HCT116 (cell line): ENCODE data around the gene PKNOX2. TPM values are rescaled to one million over a fixed set of nuclear protein-coding genes. Genes with fewer than 3 reads are reported as not detected.

Source experiments
- ATAC-seq: fragments of 200-7000 bp; cut with Tn5 transposase; 2 replicates; pipeline ENCODE4 v1.9.1; 2020; ENCODE audit warnings: mild to moderate bottlenecking, moderate library complexity
- BruUV-seq: library from RNA; stranded (reverse); fragments of 400-500 nt; replicated peaks from 2 replicates; lab custom pipeline; 2021; lab: Mats Ljungman, UMichigan
- CTCF ChIA-PET: fragments of 300-600 bp; sonication (Branson Sonifier 250); formaldehyde crosslinking; loops from one replicate; lab custom pipeline; 2021; ENCODE audit warnings: antibody characterized with exemption; lab: Charles Lee
- POLR2A ChIA-PET: fragments of 300-600, 350-600 bp; sonication (Branson Sonifier 250); formaldehyde crosslinking; loops from one replicate; lab custom pipeline; 2021; ENCODE audit warnings: antibody characterized with exemption; lab: Charles Lee
- RAD21 ChIA-PET, 2 experiments: fragments of 300-600 bp; sonication (Branson Sonifier 250); formaldehyde crosslinking; loops; one replicate each; lab custom pipeline; 2023; ENCODE audit warnings: low total read pairs in 2 of 2; ENCODE audit not compliant: uncharacterized antibody in 2 of 2, unreplicated experiment in 2 of 2, low non-redundant PET in 1 of 2; lab: Charles Lee
- DNase-seq: peaks from one replicate; pipeline ENCODE4 v3.0.0-alpha.2; 2010; ENCODE audit warnings: low read depth, low spot score
- H2AFZ ChIP-seq: fragments of 200-600 bp; shearing (Covaris generic), sonication (generic); 2 replicates; pipeline ENCODE4 v1.6.1; 2017; ENCODE audit warnings: low read depth, mixed run types, mixed read lengths, antibody characterized with exemption, low read length; ENCODE audit not compliant: poor library complexity, severe bottlenecking
- H3K27ac ChIP-seq: 2 replicates; pipeline ENCODE4 v1.5.1; 2012; ENCODE audit warnings: low read depth, low read length
- H3K27me3 ChIP-seq: fragments of 200-600 bp; sonication (generic); 2 replicates; pipeline ENCODE4 v1.6.1; 2016; ENCODE audit warnings: mixed run types, low read length, mixed read lengths; ENCODE audit not compliant: insufficient read depth
- H3K36me3 ChIP-seq, 2 experiments: fragments of 200-500 bp in 1 of 2; fragments of 200-600 bp in 1 of 2; sonication (Bioruptor generic) in 1 of 2; sonication (generic) in 1 of 2; 2 replicates each; pipeline versions ENCODE4 v1.5.1 to v1.6.1; 2014 to 2016; ENCODE audit warnings: low read length in 2 of 2, inconsistent platforms in 1 of 2, mixed read lengths in 1 of 2, mixed run types in 1 of 2; ENCODE audit not compliant: insufficient read depth in 2 of 2, control insufficient read depth in 1 of 2
- H3K4me1 ChIP-seq, 2 experiments: fragments of 200-600 bp in 1 of 2; sonication (generic) in 1 of 2; 2 replicates each; pipeline versions ENCODE4 v1.5.1 to v1.6.1; 2012 to 2017; ENCODE audit warnings: low read length in 2 of 2, inconsistent platforms in 1 of 2, mild to moderate bottlenecking in 1 of 2, mixed read lengths in 1 of 2, mixed run types in 1 of 2, moderate library complexity in 1 of 2; ENCODE audit not compliant: insufficient read depth in 2 of 2, control insufficient read depth in 1 of 2
- H3K4me2 ChIP-seq: fragments of 200-600 bp; sonication (generic); 2 replicates; pipeline ENCODE4 v1.6.1; 2017; ENCODE audit warnings: mixed run types, low read length, mixed read lengths
- H3K4me3 ChIP-seq, 2 experiments: fragments of 200-600 bp in 1 of 2; sonication (generic) in 1 of 2; replicated peaks in 1 of 2; 2 replicates each; pipeline ENCODE4 v1.5.1; 2011 to 2016; ENCODE audit warnings: low read length in 2 of 2, control low read depth in 1 of 2, low read depth in 1 of 2, mild to moderate bottlenecking in 1 of 2, mixed read lengths in 1 of 2, mixed run types in 1 of 2
- H3K79me2 ChIP-seq: fragments of 200-600 bp; sonication (generic); 2 replicates; pipeline ENCODE4 v1.6.1; 2017; ENCODE audit warnings: mild to moderate bottlenecking, mixed run types, low read length, moderate library complexity, mixed read lengths; ENCODE audit not compliant: insufficient read depth
- H3K9ac ChIP-seq: fragments of 200-600 bp; sonication (generic); 2 replicates; pipeline ENCODE4 v1.6.1; 2016; ENCODE audit warnings: low read length, mixed read lengths
- H3K9me2 ChIP-seq: fragments of 200-600 bp; sonication (generic), shearing (Covaris generic); 2 replicates; pipeline ENCODE4 v1.6.1; 2017; ENCODE audit warnings: mixed run types, mild to moderate bottlenecking, moderate library complexity; ENCODE audit not compliant: insufficient read depth
- H3K9me3 ChIP-seq, 2 experiments: fragments of 200-500 bp in 1 of 2; fragments of 200-600 bp in 1 of 2; sonication (Bioruptor generic) in 1 of 2; sonication (generic) in 1 of 2; 2 replicates each; pipeline ENCODE4 v1.6.1; 2014 to 2017; ENCODE audit warnings: low read length in 2 of 2, mixed read lengths in 2 of 2, inconsistent platforms in 1 of 2, low read depth in 1 of 2, mild to moderate bottlenecking in 1 of 2, mixed run types in 1 of 2, moderate library complexity in 1 of 2; ENCODE audit not compliant: control insufficient read depth in 1 of 2, insufficient read depth in 1 of 2
- H4K20me1 ChIP-seq: fragments of 200-600 bp; sonication (generic), shearing (Covaris generic); 2 replicates; pipeline ENCODE4 v1.6.1; 2017; ENCODE audit warnings: mixed run types, mild to moderate bottlenecking, moderate library complexity; ENCODE audit not compliant: insufficient read depth
- ATF3 ChIP-seq: IDR thresholded peaks from 2 replicates; pipeline ENCODE4 v1.6.1; 2012
- CBX3 ChIP-seq: IDR thresholded peaks from 2 replicates; pipeline ENCODE4 v1.6.1; 2012; ENCODE audit warnings: low read depth
- EGR1 ChIP-seq: IDR thresholded peaks from 2 replicates; pipeline ENCODE4 v1.6.1; 2012; ENCODE audit warnings: low read depth
- FOSL1 ChIP-seq: IDR thresholded peaks from 2 replicates; pipeline ENCODE4 v1.6.1; 2012; ENCODE audit warnings: low read depth
- SP1 ChIP-seq: IDR thresholded peaks from 2 replicates; pipeline ENCODE4 v1.6.1; 2012; ENCODE audit warnings: low read depth
- intact Hi-C: fragments of 100-400 bp; cut with micrococcal nuclease; formaldehyde crosslinking; loops from 2 replicates; pipeline ENCODE4 v1.10.0; 2022
- total RNA-seq: library from RNA; stranded (reverse); gene quantifications from one replicate; pipeline ENCODE4 v1.2.1, GENCODE V29; 2021; ENCODE audit not compliant: unreplicated experiment

Gene PKNOX2
- total RNA-seq, 1 experiment from 2014 or later, result 0.20 TPM

- DNase-seq (no peak), ATAC-seq (no peak)
- ChIA-PET CTCF (no interaction called here), POLR2A (no interaction called here), RAD21 (no interaction called here)
- H3K9me2 ChIP-seq, result no peaks in the 10 kb centered on the region
- intact Hi-C loops, result no loop called here
- H3K27me3 ChIP-seq, result no peaks in the 10 kb centered on the region
- no peaks in the 10 kb centered on the region for H3K9me3 ChIP-seq
- H3K27ac ChIP-seq, result no peak overlapping the region
- no peak for TF ChIP-seq EGR1
- no peak for TF ChIP-seq CBX3
- no peak for TF ChIP-seq SP1
- TF ChIP-seq FOSL1, result no peak
- no peak overlapping the region for H3K4me3 ChIP-seq
- no peak overlapping the region for H3K9ac ChIP-seq
- no peaks in the 10 kb centered on the region for H3K4me1 ChIP-seq
- no peak overlapping the region for H2AFZ ChIP-seq
- no TSS peak for BruUV-seq
- no peak overlapping the region for H3K4me2 ChIP-seq
- H3K36me3 ChIP-seq, result no peaks in the 10 kb centered on the region
- no peaks in the 10 kb centered on the region for H3K79me2 ChIP-seq
- H4K20me1 ChIP-seq, result no peaks in the 10 kb centered on the region
Measured at GRCh38 chr11:125315079-125315740, 150.7 kb downstream of the PKNOX2 start.

GRCh38 chr11:125317416-125317815 is 152.9 kb downstream of the PKNOX2 start:
- Histone ChIP-seq H2AFZ (no peak overlapping the region), H3K4me1 (no peaks in the 10 kb centered on the region), H3K9me3 (no peaks in the 10 kb centered on the region), H4K20me1 (no peaks in the 10 kb centered on the region), H3K9me2 (no peaks in the 10 kb centered on the region), H3K9ac (no peak overlapping the region), H3K27me3 (peaks cover under 1% of the 10 kb centered on the region; the same call in 1 of the 2 replicates), H3K4me3 (no peak overlapping the region), H3K27ac (no peak overlapping the region), H3K4me2 (no peak overlapping the region), H3K79me2 (no peaks in the 10 kb centered on the region), H3K36me3 (no peaks in the 10 kb centered on the region)
- TF ChIP-seq ATF3 (no peak), EGR1 (no peak)
- POLR2A ChIA-PET, result no interaction called here
- intact Hi-C loops, result no loop called here
- CTCF ChIA-PET, result no interaction called here
- RAD21 ChIA-PET, result no interaction called here
- ATAC-seq (no peak), DNase-seq (no peak)
- BruUV-seq, result no TSS peak
